Thoracic aorta (tissue), 2 donors: ENCODE data around the gene HAUS8. TPM values are rescaled to one million over a fixed set of nuclear protein-coding genes. Genes with fewer than 3 reads are reported as not detected.
A peak's percentile ranks its signal among the peaks of the same experiment; 100 is the strongest.

Source experiments
- ATAC-seq: fragments of 150-250 bp; one replicate; pipeline ENCODE4 v1.8.0; 2017; ENCODE audit warnings: low read depth; ENCODE audit not compliant: insufficient number of reproducible peaks, low FRiP score
- DNase-seq: peaks from one replicate; pipeline ENCODE4 v3.0.0-alpha.2; 2020; ENCODE audit warnings: low spot score
- H3K27ac ChIP-seq, 2 donors: fragments of 200-600 bp; sonication (generic); 1 replicate in 1 of 2; 2 replicates in 1 of 2; pipeline ENCODE4 v1.5.1; 2016; ENCODE audit warnings: mild to moderate bottlenecking in 2 of 2, moderate library complexity in 2 of 2
- H3K27me3 ChIP-seq: fragments of 200-600 bp; sonication (generic); replicated peaks from 2 replicates; pipeline ENCODE4 v1.6.0; 2016; ENCODE audit warnings: mild to moderate bottlenecking; ENCODE audit not compliant: insufficient read depth
- H3K36me3 ChIP-seq: fragments of 200-600 bp; sonication (generic); one replicate; pipeline ENCODE4 v1.5.1; 2016
- H3K4me1 ChIP-seq, 2 donors: fragments of 200-600 bp; sonication (generic); 1 replicate in 1 of 2; 2 replicates in 1 of 2; pipeline versions ENCODE4 v1.5.1 to v1.6.0; 2016; ENCODE audit warnings: low read depth in 2 of 2, mild to moderate bottlenecking in 1 of 2; ENCODE audit not compliant: control insufficient read depth in 1 of 2
- H3K4me3 ChIP-seq: fragments of 200-600 bp; sonication (generic); 2 replicates; pipeline ENCODE4 v1.5.1; 2016; ENCODE audit warnings: mild to moderate bottlenecking
- H3K9me3 ChIP-seq: fragments of 200-600 bp; sonication (generic); 2 replicates; pipeline ENCODE4 v1.5.1; 2016
- total RNA-seq, 2 donors: library from RNA; depleted of rRNA; stranded (reverse); fragments of >200 nt; gene quantifications; one replicate each; pipeline versions ENCODE4 v1.1.0 to v1.2.3, GENCODE V29; 2016
- TF ChIP-seq, protein P1 (sequence below): fragments of 200-600 bp; sonication (generic); IDR thresholded peaks from one replicate; pipeline ENCODE4 v1.5.1; 2019; ENCODE audit warnings: antibody characterized with exemption

The HAUS8 gene
- total RNA-seq, 2 donors from 2014 or later, result 2.2 to 11.3 TPM

DNA sequence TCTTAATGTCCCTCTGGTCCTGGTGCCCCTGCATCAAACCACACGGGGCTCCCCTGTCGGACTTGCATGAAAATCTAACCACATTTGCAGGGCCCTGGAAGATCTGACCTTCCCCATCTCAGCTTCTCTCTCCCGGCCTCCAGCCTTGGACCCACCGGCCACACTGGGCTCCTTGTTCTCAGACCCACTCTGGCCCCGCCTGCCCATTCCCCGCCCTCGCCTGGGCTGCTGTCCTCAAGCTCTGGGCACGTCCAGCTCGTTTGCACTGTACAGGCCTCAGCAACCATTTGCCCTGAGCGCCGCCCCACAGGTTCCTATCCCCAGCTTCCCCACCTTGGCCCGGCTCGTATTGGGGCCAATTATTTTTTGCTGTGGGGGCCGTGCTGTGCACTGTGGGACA lies 10.9 kb upstream of the HAUS8 start:
- TF ChIP-seq, protein P1, sequence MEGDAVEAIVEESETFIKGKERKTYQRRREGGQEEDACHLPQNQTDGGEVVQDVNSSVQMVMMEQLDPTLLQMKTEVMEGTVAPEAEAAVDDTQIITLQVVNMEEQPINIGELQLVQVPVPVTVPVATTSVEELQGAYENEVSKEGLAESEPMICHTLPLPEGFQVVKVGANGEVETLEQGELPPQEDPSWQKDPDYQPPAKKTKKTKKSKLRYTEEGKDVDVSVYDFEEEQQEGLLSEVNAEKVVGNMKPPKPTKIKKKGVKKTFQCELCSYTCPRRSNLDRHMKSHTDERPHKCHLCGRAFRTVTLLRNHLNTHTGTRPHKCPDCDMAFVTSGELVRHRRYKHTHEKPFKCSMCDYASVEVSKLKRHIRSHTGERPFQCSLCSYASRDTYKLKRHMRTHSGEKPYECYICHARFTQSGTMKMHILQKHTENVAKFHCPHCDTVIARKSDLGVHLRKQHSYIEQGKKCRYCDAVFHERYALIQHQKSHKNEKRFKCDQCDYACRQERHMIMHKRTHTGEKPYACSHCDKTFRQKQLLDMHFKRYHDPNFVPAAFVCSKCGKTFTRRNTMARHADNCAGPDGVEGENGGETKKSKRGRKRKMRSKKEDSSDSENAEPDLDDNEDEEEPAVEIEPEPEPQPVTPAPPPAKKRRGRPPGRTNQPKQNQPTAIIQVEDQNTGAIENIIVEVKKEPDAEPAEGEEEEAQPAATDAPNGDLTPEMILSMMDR, result no peak
- ATAC-seq (no peak), DNase-seq (no peak)
- Histone ChIP-seq H3K4me1 (peaks cover 50 to 97% of the 10 kb centered on the region in 2 donors), H3K9me3 (no peaks in the 10 kb centered on the region), H3K27ac (peak overlapping the region; percentile 14 to 93), H3K27me3 (no peaks in the 10 kb centered on the region), H3K36me3 (no peaks in the 10 kb centered on the region), H3K4me3 (no peak overlapping the region)

- TF ChIP-seq, protein P1, result no peak
- Histone ChIP-seq H3K36me3 (no peaks in the 10 kb centered on the region), H3K4me3 (peak overlapping the region; percentile 47), H3K9me3 (no peaks in the 10 kb centered on the region), H3K27ac (peak overlapping the region; percentile 97), H3K4me1 (peaks cover 57 to 94% of the 10 kb centered on the region in 2 donors), H3K27me3 (no peaks in the 10 kb centered on the region)
- DNase-seq (no peak), ATAC-seq (no peak)
Observed at GRCh38 chr19:17081672-17082630, 6.7 kb upstream of the HAUS8 start.

DNA sequence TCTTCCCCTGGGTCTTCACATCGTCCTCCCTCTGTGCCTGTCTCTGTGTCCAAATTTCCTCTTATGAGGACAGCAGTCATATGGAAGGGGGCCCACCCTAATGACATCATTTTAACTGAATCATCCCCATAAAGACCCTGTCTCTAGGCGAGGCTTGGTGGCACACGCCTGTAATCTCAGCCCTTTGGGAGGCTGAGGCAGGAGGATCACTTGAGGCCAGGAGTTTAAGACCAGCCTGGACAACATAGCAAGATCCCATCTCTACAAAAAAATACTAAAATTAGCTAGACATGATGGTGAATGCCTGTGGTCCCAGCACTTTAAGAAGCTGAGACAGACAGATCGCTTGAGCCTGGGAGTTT lies 5.2 kb upstream of the HAUS8 start:
- no peaks in the 10 kb centered on the region for H3K9me3 ChIP-seq
- H3K27me3 ChIP-seq, result no peaks in the 10 kb centered on the region
- H3K36me3 ChIP-seq, result no peaks in the 10 kb centered on the region
- peak overlapping the region; percentile 92 for H3K4me3 ChIP-seq
- DNase-seq (no peak), ATAC-seq (no peak)
- H3K4me1 ChIP-seq, result peaks cover 52 to 82% of the 10 kb centered on the region in 2 donors
- TF ChIP-seq, protein P1, result no peak
- H3K27ac ChIP-seq, result peak overlapping the region; percentile 97

DNA sequence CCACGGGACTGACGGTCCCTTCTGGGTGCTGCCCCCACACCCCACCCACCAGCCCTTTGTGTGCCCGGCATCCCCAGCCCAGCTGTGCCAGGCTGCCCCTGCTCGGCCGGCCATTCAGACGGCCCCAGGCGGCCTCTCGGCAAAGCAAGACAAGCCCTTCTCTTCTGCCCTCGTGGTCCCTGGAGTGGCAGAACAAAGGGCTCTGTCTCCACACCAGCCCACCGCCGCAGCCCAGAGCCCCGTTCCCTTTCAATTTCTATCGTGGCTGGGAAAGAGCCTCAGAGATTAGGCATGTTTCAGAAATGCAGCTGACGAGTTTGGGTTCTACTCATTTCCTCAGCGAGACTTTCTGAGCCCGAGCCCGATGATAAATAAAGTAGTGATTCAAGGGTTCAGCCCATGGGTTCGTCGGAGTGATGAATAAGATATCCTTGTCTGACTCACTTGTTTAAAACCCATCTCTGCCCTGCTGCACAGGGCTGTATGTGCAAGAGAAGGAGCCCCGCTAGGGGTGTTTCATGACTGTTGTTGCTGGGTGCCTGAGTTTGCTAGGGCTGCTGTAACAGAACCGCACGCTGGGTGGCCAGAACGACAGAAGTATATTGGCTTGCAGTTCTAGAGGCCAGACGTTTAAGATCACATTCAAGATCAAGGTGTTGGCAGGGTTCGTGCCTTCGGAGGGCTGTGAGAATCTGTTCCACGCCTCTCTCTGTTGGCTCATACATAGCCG lies 4.6 kb upstream of the HAUS8 start:
- H3K9me3 ChIP-seq, result no peaks in the 10 kb centered on the region

More for the DNA sequence above, 4.6 kb upstream of the HAUS8 start:
- Histone ChIP-seq H3K36me3 (no peaks in the 10 kb centered on the region), H3K4me3 (peak overlapping the region; percentile 92), H3K4me1 (peaks cover 48 to 76% of the 10 kb centered on the region in 2 donors), H3K27me3 (no peaks in the 10 kb centered on the region), H3K27ac (peak overlapping the region; percentile 97)
- ATAC-seq (peak; percentile 62), DNase-seq (peak; percentile 82)
- TF ChIP-seq, protein P1, result peak; percentile 78
